Medulla oblongata (tissue), 1 donor: ENCODE data around the gene TRAF1.

Source experiments
- DNase-seq: peaks from one replicate; pipeline ENCODE4 v3.0.0-alpha.2; 2015; ENCODE audit errors: extremely low spot score

TRAF1 gene

GRCh38 chr9:120924698-120925534 lies 1.7 kb downstream of the TRAF1 start:
- no peak for DNase-seq

GRCh38 chr9:120923620-120924328 lies 2.8 kb downstream of the TRAF1 start:
- no peak for DNase-seq

DNA sequence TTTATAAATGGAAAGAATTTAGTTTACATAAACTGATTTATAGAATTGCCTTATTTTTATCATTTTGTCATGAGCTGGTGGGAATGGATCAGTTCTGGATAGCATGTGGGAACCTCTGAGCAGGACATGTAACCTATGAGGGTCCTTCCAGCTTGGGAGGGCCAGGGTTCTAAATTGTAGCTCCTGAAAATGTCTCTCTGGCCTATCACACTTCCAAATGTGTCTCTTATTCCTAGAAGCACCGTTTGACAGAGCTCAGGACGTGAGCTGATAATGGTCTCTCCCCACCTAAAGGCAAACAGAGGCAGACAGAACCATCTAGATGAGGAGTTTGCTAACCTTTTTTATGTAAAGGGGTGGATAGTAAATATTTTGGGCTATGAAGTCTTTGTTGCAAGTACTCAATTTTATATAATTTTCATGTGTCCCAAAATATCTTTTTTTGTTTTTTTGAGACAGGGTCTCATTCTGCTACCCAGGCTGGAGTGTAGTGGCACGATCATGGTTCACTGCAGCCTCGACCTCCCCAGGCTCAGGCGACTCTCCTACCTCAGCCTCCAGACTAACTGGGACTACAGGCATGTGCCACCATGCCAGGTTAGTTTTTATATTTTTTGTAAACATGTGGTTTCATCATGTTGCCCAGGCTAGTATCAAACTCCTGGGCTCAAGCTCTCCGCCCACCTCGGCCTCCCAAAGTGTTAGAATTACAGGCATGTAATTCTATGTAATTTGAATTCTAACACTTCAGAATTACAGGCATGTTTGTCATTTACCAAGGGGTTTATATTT lies 4.0 kb downstream of the TRAF1 start:
- no peak for DNase-seq

GRCh38 chr9:120921661-120922181 lies 4.9 kb downstream of the TRAF1 start:
- no peak for DNase-seq

GRCh38 chr9:120920806-120921178 lies 5.8 kb downstream of the TRAF1 start:
- DNase-seq, result no peak

DNA sequence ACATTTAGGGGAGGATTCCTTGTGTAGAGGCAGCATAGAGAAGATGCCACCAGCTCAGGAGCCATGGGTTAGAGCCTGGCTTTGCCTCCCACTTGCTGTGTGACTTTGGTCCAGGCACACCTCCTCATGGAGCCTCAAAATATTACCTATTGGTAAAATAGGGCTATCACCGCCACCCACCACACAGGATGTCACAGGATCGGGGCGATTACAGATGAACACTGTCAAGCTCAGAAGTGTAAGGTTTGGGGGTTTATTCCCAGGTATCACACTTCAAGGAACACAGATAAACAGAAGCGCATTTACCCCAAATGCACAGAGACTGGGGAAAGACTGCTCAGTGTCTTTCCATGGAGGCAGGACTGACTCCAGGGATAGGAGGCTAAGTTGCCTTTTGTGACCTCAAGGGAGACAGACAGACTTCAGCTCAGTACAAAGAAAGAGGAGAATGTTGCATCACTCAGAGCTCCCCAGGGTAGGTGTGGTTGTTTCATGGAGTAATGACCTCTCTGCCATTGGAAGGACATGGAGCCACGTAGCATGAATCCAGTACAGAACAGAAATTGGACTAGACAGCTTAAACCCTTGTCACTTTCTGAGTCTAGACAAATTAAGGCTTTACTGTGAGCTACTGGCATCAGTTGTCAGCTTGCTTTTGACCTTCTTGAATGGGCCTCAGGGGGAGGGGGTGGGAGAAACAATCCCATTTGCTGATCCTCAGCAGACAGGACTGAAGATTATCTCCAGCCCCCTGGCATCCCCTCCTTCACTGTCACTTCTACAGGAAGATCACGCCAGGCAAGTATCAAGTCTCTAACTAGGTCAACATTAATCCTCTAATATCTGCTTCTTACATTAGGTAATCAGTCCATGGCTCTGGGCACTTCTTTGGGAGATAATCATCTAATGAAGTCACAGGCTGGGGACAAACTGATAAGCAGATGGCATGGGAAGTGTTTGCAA lies 6.5 kb downstream of the TRAF1 start:
- no peak for DNase-seq

DNA sequence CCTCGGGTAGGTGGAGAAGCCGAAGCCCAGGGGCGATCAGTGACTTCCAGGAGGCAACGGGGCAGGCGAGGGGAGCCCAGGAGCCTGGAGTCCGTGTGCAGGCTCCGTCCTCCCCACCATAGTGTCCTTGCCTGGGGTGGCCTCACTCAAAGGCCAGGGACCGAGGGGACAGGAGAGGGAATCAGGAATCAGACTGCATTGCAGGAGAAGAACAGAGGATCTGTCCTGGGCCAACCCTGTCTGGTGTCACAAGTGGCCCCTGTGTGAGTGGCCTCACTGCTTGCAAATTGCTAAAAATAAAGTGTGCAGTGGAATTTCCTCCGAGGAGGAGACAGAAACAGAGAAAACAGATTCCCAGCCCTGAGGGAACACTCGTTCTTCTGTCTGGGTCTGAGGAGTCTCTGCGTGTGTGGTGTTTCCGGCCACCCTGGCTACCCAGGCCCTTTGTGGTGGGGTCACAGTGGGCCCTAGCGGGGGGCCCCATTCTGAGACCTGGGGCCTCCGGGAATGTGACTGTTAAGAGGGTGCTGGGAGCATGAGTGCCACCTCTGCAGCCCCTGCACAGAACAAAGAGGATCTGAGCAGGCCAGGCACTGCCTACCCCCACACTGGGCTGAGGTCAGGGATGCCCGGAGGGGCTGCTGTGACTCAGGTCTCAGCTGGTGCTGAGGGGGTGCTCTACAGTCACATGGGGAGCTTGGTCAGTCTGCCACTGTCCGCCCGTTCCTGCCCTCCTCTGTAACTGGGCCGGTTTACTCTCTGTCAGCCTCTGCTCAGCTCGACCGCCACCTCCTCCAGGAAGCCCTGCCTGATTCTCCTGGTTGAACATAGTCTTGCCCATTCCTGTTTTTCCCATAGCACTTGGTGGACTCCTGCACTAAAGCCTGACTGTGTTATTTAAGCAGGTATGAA lies 7.4 kb downstream of the TRAF1 start:
- no peak for DNase-seq

DNA sequence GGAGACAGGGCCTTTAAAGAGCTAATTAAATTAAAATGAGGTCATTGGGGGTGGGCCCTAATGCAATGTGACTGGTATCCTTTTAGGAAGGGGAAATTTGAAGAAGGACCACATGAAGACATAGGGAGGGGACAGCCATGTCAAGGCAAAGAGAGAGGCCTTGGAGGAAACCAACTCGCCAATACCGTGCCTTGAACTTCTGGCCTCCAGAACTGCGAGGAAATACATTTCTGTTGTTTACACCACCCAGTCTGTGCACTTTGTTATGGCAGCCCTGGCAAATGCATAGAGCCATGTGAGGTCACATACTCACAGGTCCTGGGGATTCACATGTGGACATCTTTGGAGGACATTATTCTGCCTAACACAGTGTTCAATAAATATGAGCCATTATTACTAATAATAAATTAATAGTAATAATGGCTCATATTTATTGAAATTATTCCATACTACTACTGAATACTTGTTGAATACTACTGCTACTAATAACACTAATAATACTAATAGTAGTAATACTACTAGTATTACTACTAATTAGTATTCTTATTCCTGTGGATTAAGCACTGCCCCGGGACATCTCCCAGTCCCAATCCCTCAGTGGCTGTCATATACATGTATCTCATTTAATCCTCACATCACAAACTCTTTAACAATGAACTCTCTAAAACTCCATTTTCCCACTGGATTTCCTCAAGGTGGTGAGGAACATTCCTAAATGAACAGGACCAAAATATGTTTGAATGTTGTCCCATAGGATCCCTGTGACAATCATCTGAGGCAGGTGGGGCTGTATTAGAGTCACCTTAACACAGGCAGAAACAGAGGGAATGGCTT lies 8.4 kb downstream of the TRAF1 start:
- DNase-seq, result no peak

DNA sequence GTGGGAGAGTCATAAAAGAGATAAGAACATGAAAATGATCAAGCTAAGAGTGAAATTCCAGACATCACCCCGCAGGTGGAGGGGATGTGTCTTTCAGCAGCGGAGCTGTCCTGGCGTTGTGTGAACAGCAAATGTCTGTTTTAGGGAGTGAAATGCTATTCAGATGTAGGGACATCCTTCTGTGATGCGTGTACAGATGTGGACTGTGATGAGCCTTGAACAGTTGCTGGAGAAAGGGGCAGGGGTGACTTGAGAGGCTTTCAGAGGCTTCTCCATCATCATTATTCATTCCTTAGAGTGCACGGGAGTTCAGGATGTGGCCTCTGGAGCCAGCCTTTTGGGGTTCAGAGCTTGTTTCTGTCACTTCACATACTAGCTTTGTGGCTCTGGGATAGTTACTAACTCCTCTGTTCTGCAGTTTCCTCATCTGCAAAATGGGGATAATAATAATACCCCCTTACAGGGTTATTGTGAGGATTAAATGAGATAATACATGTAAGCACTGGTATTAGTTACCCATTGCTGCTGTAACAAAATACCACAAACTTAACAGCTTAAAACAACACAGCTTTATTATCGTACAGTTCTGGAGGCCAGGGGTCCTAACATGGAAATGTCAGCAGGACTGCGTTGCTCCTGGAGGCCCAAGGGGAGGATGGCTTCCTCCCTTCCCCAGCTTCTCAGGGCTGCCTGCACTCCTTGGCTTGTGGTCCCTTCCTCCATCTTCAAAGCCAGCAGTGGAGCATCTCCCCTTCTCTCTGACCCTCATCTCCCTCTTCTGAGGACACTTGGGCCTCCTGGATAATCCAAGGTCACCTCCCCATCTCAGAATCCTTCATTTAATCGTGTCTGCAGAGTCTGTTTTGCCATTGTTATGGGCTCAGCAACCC lies 9.4 kb downstream of the TRAF1 start:
- DNase-seq, result no peak

DNA sequence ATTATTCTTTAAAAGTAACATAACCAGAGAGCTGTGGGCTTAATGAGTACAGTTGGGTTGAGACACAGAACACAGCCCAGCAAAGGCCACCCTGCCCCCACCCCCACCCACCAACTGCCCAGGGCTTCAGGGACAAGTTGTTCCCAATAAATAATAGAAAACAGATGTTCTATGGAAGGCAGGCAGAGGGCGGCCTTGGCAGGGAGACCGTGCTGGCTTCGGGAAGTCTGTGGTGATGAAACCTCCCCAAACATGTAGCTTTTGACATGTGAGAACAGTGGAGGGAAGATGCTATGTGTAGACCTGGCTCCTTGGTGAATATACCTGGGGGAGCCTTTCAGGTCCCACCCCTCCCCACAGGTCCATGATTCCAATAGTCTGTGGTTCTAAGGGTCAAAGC lies 10.0 kb downstream of the TRAF1 start:
- DNase-seq, result peak; percentile 60

DNA sequence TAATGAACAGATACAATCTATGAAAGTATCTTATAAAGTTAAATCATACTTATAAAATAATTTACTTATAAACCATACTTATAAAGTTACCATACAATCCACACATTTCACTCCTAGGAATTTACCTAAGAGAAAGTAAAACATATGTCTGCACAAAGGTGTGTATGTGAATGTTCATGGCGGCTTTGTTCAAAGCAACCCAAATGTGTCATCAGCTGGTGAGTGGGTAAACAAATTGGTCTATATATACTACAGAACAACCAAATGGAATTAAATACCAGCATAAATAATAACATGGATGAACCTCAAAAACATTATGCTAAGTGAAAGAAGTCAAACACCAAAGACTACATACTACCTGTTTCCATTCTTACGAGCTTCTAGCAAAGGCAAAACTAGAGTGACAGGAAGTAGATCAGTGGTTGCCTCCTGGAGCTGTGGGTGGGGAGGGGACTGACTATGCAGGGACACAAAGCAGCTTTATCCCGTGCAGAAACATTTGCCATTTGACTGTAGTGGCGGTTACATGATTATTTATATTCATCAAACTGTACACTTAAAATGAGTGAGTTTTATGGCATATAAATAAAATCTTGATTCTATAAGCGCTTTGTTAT lies 10.6 kb downstream of the TRAF1 start:
- DNase-seq, result peak; percentile 42

GRCh38 chr9:120914953-120915352 lies 11.6 kb downstream of the TRAF1 start:
- DNase-seq, result no peak

DNA sequence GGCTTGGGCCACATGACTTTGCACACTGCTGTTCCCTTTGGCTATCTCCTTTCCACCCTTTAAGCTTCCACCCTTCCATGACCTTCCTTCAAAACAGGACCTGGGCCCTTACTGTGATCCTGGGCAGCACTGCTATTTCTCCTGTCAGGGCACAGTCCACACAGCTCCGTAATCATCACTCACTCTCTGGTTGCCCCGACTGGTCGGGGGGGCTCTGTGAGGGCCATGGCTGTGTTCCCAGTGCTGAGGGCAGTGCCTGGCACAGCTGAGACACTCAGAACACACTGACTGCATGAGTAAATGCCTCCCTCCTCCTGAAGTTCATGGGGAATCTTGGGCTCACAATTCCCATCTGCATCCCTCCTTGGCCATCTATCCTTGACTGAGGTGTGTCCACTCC lies 12.2 kb downstream of the TRAF1 start:
- peak; percentile 89 for DNase-seq

DNA sequence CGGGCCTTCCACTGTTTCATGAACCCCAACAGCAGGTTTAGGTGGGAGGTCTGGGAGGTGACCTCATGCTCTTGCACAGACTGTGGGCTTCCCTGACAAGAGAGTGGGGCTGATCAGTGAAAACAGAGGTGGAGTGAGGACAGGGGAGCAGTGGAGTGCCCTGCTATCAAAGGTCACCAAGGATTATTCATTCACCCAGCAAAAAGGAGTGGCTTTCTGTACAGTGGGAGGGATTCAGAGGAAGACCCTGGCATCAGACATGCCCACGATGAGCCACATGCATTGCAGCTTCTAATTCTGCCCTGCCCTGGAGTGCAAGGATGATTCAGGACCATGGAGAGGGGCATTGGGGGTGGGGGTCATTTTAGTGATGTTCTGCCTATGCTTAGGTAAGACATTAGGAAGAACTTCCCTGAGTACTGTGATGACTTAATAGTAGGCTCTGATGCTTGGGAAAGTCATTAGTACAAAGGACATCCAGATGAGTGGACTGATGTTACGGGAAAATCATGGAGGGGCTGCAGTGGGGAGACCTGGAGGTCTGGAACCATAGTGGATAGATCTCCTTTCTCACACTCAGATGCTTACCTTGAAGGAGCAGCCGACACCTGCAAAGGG lies 12.8 kb downstream of the TRAF1 start:
- no peak for DNase-seq

DNA sequence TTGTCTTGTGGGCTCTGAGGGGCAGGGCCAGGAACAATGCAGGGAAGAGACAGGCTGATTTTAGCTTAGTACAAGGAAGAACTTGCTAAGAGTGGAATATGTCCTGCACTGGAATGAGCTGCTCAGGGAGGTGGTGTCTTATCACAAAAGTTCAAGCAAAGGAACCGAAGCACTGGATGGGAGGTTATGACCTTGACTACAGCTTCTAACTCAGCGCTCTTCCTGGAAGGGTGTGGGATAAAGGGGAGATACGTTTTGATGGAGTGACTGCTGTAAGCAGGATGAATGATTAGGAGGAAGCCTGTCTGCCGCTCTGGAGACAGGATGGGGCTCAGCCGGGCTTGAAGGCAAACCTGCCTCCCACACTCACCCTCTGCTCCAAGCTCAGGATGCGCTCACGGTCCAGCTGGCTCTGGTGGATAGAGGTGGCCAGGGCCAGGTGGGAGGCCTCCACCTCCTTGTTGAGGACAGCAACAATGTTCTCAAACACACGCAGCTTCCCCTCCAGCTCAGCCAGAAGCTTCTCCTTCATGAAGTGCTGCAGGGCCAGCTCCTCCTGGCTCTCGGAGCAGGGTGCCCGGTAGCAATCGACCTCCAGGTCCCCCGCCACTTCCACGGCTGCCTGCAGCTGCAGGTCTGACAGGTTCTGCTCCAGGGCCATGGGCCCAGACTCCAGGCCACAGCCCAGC lies 13.5 kb downstream of the TRAF1 start:
- no peak for DNase-seq

DNA sequence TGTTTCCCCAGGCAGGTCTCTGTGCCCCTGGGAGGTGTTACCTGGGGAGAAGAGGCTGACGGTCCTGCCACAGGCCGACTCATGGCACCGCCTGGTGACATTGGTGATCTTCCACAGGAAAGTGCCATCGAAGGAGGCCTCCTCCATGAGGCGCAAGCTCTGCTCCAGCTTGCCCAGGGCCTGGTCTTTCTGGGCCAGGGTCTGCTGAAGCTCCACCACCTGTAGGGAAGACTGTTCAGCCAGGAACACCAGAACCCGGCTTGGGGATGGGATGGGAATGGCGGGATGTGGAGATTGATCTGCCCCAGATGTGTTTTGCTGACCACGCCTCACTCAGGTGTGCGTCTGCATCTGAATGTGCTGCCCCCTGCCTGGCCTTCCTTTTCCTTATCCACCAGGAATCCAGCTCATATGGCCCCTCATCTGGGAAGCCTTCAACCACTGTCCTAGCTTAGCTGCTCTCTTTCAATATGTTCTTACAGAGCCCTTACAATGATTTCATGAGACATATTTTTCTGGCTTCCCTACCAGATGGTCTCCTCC lies 15.2 kb downstream of the TRAF1 start:
- DNase-seq, result no peak
